HEK293T (cell line): ENCODE measurements around the gene HS1BP3.

Source experiments
- ARNT ChIP-seq: fragments of 450-650 bp; IDR thresholded peaks from 2 replicates; pipeline ENCODE4 v1.6.1; 2017; ENCODE audit warnings: mild to moderate bottlenecking
- ELF4 ChIP-seq: fragments of 450-650 bp; IDR thresholded peaks from 2 replicates; pipeline ENCODE4 v1.6.1; 2017; ENCODE audit warnings: antibody characterized with exemption
- FOXA1 ChIP-seq: fragments of 450-650 bp; IDR thresholded peaks from 2 replicates; pipeline ENCODE4 v1.6.1; 2016; ENCODE audit warnings: mild to moderate bottlenecking
- FOXK2 ChIP-seq: fragments of 450-650 bp; IDR thresholded peaks from 2 replicates; pipeline ENCODE4 v1.6.1; 2016; ENCODE audit warnings: mild to moderate bottlenecking
- FOXM1 ChIP-seq: fragments of 450-650 bp; IDR thresholded peaks from 2 replicates; pipeline ENCODE4 v1.6.1; 2017; ENCODE audit warnings: mild to moderate bottlenecking, borderline replicate concordance
- HDGF ChIP-seq: fragments of 450-650 bp; IDR thresholded peaks from 2 replicates; pipeline ENCODE4 v1.6.1; 2017; ENCODE audit warnings: antibody characterized with exemption, borderline replicate concordance
- NFRKB ChIP-seq: fragments of 450-650 bp; IDR thresholded peaks from 2 replicates; pipeline ENCODE4 v1.6.1; 2016; ENCODE audit warnings: mild to moderate bottlenecking, moderate library complexity
- PKNOX1 ChIP-seq: fragments of 450-650 bp; IDR thresholded peaks from 2 replicates; pipeline ENCODE4 v1.6.1; 2016
- SP1 ChIP-seq: fragments of 450-650 bp; IDR thresholded peaks from 2 replicates; pipeline ENCODE4 v1.6.1; 2017
- SUZ12 ChIP-seq: fragments of 450-650 bp; IDR thresholded peaks from 2 replicates; pipeline ENCODE4 v1.6.1; 2016; ENCODE audit warnings: mild to moderate bottlenecking
- TARDBP ChIP-seq: fragments of 450-650 bp; IDR thresholded peaks from 2 replicates; pipeline ENCODE4 v1.6.1; 2016
- ZNF384 ChIP-seq: fragments of 450-650 bp; IDR thresholded peaks from 2 replicates; pipeline ENCODE4 v1.6.1; 2016

- no peak for TF ChIP-seq ZNF384
- no peak for TF ChIP-seq FOXA1
- TF ChIP-seq FOXK2: no peak
- no peak for TF ChIP-seq PKNOX1
- no peak for TF ChIP-seq HDGF
- no peak for TF ChIP-seq ELF4
- no peak for TF ChIP-seq NFRKB
- TF ChIP-seq TARDBP: no peak
- no peak for TF ChIP-seq SP1
- no peak for TF ChIP-seq ARNT
- TF ChIP-seq SUZ12: no peak
- TF ChIP-seq FOXM1: no peak
Measured at GRCh38 chr2:20667151-20667530, 16.2 kb upstream of the HS1BP3 start.
